K562 (cell line): ENCODE measurements around the gene PPIL1. TPM values are rescaled to one million over a fixed set of nuclear protein-coding genes. Genes with fewer than 3 reads are reported as not detected.
A peak's percentile ranks its signal among the peaks of the same experiment; 100 is the strongest.

Experiments
- CBX1 ChIP-seq: sonication (generic); IDR thresholded peaks from 2 replicates; pipeline ENCODE4 v1.6.1; 2016; ENCODE audit warnings: antibody characterized with exemption, low read depth, mild to moderate bottlenecking
- CEBPG ChIP-seq, 3 experiments: fragments of 200-800 bp in 1 of 3; sonication (Bioruptor generic) in 1 of 3; sonication (generic) in 1 of 3; formaldehyde crosslinking in 1 of 3; IDR thresholded peaks in 2 of 3; conservative IDR thresholded peaks in 1 of 3; 2 replicates each; pipeline versions ENCODE4 v1.6.1 to v1.8.0; 2016 to 2022; ENCODE audit warnings: missing compliant biosample characterization in 2 of 3, missing genetic modification characterization in 2 of 3, mild to moderate bottlenecking in 1 of 3, missing genetic modification reagents in 1 of 3
- CEBPZ ChIP-seq: fragments of 150-350 bp; IDR thresholded peaks from 2 replicates; pipeline ENCODE4 v1.6.1; 2014; ENCODE audit warnings: low read depth, mild to moderate bottlenecking, low read length, borderline replicate concordance
- HOXB6 ChIP-seq: fragments of 250-450 bp; sonication (Bioruptor Pico); IDR thresholded peaks from 2 replicates; pipeline ENCODE4 v1.5.1; 2022; ENCODE audit warnings: mild to moderate bottlenecking, borderline replicate concordance
- NR2C2 ChIP-seq, 2 experiments: fragments of 200-800 bp in 1 of 2; sonication (Bioruptor generic) in 1 of 2; sonication (generic) in 1 of 2; formaldehyde crosslinking in 1 of 2; IDR thresholded peaks; 2 replicates each; pipeline versions ENCODE4 v1.6.1 to v1.8.0; 2016 to 2022; ENCODE audit warnings: mild to moderate bottlenecking in 1 of 2, missing compliant biosample characterization in 1 of 2, missing genetic modification characterization in 1 of 2, missing genetic modification reagents in 1 of 2
- POLR2B ChIP-seq: fragments of 450-650 bp; IDR thresholded peaks from 2 replicates; pipeline ENCODE4 v1.6.1; 2018; ENCODE audit warnings: low read depth; ENCODE audit not compliant: partially characterized antibody
- RCOR1 ChIP-seq, 2 experiments: IDR thresholded peaks; 2 replicates each; pipeline ENCODE4 v1.6.1; 2012; ENCODE audit warnings: low read depth in 2 of 2, low read length in 2 of 2, borderline replicate concordance in 1 of 2, improper control_type of control experiment in 1 of 2
- TAF1 ChIP-seq: IDR thresholded peaks from 2 replicates; pipeline ENCODE4 v1.6.1; 2011; ENCODE audit warnings: mild to moderate bottlenecking, low read length, moderate library complexity; ENCODE audit not compliant: insufficient read depth, control insufficient read depth, severe bottlenecking; ENCODE audit errors: extremely low read depth
- ZNF212 ChIP-seq: fragments of 450-650 bp; formaldehyde crosslinking; IDR thresholded peaks from 2 replicates; pipeline ENCODE4 v1.4.0; 2020; ENCODE audit warnings: mild to moderate bottlenecking
- ZNF253 ChIP-seq: fragments of 250-450 bp; sonication (Bioruptor Pico); conservative IDR thresholded peaks from 2 replicates; pipeline ENCODE4 v1.6.1; 2021; ENCODE audit warnings: mild to moderate bottlenecking
- ZNF696 ChIP-seq: fragments of 250-450 bp; sonication (Bioruptor Pico); conservative IDR thresholded peaks from 2 replicates; pipeline ENCODE4 v1.4.0; 2020; ENCODE audit warnings: mild to moderate bottlenecking, moderate library complexity
- ZZZ3 ChIP-seq: fragments of 450-650 bp; IDR thresholded peaks from 2 replicates; pipeline ENCODE4 v1.6.1; 2016; ENCODE audit warnings: antibody characterized with exemption, mild to moderate bottlenecking, moderate library complexity
- polyA plus RNA-seq, 8 experiments: library from polyadenylated mRNA; depleted of rRNA in 4 of 8; stranded (reverse) in 5 of 8; unstranded in 3 of 8; fragments of >200 nt; fragmentation: Nextera tagmentation in 2 of 8; fragmentation: Illumina TruSeq in 1 of 8; extraction: Ambion mirVana in 2 of 8; extraction: Trizol in 1 of 8; gene quantifications; 2 replicates each; pipeline versions ENCODE4 v1.2.1 to v1.2.3, GENCODE V29; 2011 to 2014; ENCODE audit warnings: inconsistent platforms in 1 of 8, missing spikeins in 1 of 8
- total RNA-seq, 7 experiments: library from RNA; depleted of rRNA in 6 of 7; stranded (reverse); fragments of >200 nt in 6 of 7; fragmentation: Illumina TruSeq in 2 of 7; extraction: Trizol in 2 of 7; gene quantifications; 2 replicates each; pipeline versions ENCODE4 v1.2.1 to v1.2.3, GENCODE V29; 2011 to 2021; ENCODE audit warnings: low replicate concordance in 1 of 7
- TF ChIP-seq, protein P1 (sequence below): sonication (generic); formaldehyde crosslinking; IDR thresholded peaks from 2 replicates; pipeline ENCODE4 v1.8.0; 2022; ENCODE audit warnings: mild to moderate bottlenecking, missing genetic modification reagents
- TF ChIP-seq, protein P2 (sequence below): sonication (generic); formaldehyde crosslinking; IDR thresholded peaks from 2 replicates; pipeline ENCODE4 v1.8.1; 2022; ENCODE audit warnings: missing genetic modification reagents

Gene PPIL1
- total and polyA plus RNA-seq, 9 of the 15 experiments (the other 6 are each of a cell fraction or from before 2014, with no cell fraction given), result 65.8 to 205 (median 130) TPM

DNA sequence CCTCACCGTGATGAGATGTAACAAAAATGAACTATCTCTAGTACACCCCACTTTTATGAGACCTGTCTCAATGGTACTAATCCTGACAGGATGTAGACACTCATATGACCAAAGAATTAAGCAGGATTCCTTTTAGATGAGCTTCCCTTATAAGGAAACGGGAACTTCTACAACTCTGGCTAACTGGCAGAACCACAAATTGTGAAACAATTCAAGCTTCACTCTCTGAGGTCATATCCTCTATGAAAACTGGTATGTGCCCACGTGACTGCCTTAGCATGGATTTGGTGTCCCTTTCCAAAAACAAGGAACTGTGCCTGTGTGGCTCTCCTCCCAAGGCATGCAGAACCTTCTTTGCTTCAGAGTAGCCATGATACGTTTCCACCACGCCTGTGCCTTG, 21.3 kb downstream of the PPIL1 start (continued):
- TF ChIP-seq, protein P1, sequence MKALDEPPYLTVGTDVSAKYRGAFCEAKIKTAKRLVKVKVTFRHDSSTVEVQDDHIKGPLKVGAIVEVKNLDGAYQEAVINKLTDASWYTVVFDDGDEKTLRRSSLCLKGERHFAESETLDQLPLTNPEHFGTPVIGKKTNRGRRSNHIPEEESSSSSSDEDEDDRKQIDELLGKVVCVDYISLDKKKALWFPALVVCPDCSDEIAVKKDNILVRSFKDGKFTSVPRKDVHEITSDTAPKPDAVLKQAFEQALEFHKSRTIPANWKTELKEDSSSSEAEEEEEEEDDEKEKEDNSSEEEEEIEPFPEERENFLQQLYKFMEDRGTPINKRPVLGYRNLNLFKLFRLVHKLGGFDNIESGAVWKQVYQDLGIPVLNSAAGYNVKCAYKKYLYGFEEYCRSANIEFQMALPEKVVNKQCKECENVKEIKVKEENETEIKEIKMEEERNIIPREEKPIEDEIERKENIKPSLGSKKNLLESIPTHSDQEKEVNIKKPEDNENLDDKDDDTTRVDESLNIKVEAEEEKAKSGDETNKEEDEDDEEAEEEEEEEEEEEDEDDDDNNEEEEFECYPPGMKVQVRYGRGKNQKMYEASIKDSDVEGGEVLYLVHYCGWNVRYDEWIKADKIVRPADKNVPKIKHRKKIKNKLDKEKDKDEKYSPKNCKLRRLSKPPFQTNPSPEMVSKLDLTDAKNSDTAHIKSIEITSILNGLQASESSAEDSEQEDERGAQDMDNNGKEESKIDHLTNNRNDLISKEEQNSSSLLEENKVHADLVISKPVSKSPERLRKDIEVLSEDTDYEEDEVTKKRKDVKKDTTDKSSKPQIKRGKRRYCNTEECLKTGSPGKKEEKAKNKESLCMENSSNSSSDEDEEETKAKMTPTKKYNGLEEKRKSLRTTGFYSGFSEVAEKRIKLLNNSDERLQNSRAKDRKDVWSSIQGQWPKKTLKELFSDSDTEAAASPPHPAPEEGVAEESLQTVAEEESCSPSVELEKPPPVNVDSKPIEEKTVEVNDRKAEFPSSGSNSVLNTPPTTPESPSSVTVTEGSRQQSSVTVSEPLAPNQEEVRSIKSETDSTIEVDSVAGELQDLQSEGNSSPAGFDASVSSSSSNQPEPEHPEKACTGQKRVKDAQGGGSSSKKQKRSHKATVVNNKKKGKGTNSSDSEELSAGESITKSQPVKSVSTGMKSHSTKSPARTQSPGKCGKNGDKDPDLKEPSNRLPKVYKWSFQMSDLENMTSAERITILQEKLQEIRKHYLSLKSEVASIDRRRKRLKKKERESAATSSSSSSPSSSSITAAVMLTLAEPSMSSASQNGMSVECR, result no peak
- TF ChIP-seq CBX1 (no peak), ZZZ3 (no peak), CEBPZ (no peak), CEBPG (CRISPR knock-in tag; IDR thresholded peaks at IDR 0.05) (no peak), CEBPG (tag; conservative IDR thresholded peaks at IDR 0.05 in 1 of 2, IDR thresholded peaks at IDR 0.05 in 1 of 2) (peak; percentile 52 to 64; a peak in 3 of 4 replicates), TAF1 (no peak), POLR2B (no peak), ZNF696 (CRISPR knock-in tag) (no peak), ZNF253 (no peak), RCOR1 (IDR thresholded peaks at IDR 0.05; ENCODE audit: borderline replicate concordance in 1 of 2, low read depth in 2 of 2, low read length in 2 of 2) (no peak), NR2C2 (CRISPR knock-in tag; IDR thresholded peaks at IDR 0.05) (no peak), NR2C2 (tag; IDR thresholded peaks at IDR 0.05) (0 out of 2 replicates have a peak, but pooled peaks have one; percentile 49), ZNF212 (CRISPR knock-in tag) (no peak), HOXB6 (CRISPR knock-in tag) (no peak)
- TF ChIP-seq, protein P2, sequence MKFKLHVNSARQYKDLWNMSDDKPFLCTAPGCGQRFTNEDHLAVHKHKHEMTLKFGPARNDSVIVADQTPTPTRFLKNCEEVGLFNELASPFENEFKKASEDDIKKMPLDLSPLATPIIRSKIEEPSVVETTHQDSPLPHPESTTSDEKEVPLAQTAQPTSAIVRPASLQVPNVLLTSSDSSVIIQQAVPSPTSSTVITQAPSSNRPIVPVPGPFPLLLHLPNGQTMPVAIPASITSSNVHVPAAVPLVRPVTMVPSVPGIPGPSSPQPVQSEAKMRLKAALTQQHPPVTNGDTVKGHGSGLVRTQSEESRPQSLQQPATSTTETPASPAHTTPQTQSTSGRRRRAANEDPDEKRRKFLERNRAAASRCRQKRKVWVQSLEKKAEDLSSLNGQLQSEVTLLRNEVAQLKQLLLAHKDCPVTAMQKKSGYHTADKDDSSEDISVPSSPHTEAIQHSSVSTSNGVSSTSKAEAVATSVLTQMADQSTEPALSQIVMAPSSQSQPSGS (CRISPR knock-in tag), result no peak
